GM12878 (cell line): ENCODE data around the gene SWI5. TPM values are rescaled to one million over a fixed set of nuclear protein-coding genes. Genes with fewer than 3 reads are reported as not detected.

Source experiments
- ATAC-seq: fragments of 200-7000 bp; cut with Tn5 transposase; 3 replicates; pipeline ENCODE4 v1.9.1; 2020; ENCODE audit warnings: mild to moderate bottlenecking, moderate library complexity
- BruUV-seq: library from RNA; stranded (reverse); fragments of 400-500 nt; replicated peaks from 2 replicates; lab custom pipeline; 2021; lab: Mats Ljungman, UMichigan
- CTCF ChIA-PET: fragments of 300-600 bp; sonication (Branson Sonifier 250); formaldehyde crosslinking; extraction: SDS; loops from one replicate; lab custom pipeline; 2021; ENCODE audit warnings: inconsistent platforms; lab: Yijun Ruan, JAX
- POLR2A ChIA-PET: fragments of 350-600 bp; formaldehyde crosslinking; extraction: SDS; loops from one replicate; lab custom pipeline; 2021; ENCODE audit warnings: inconsistent platforms; lab: Charles Lee
- RAD21 ChIA-PET: fragments of 300-600 bp; sonication (Branson Sonifier 250); formaldehyde crosslinking; loops from one replicate; lab custom pipeline; 2023; ENCODE audit warnings: antibody characterized with exemption; ENCODE audit not compliant: unreplicated experiment; lab: Charles Lee
- SMC1A ChIA-PET: fragments of 300-600 bp; sonication (Branson Sonifier 250); formaldehyde crosslinking; loops from one replicate; lab custom pipeline; 2023; ENCODE audit not compliant: unreplicated experiment, uncharacterized antibody; lab: Charles Lee
- DNase-seq: peaks from one replicate; pipeline ENCODE4 v3.0.0-alpha.2; 2011; ENCODE audit warnings: low read depth, low spot score
- FAIRE-seq: peaks from 3 replicates; lab custom pipeline; 2011; peaks lifted over from hg19 to GRCh38; lab: Jason Lieb, UNC
- H2AFZ ChIP-seq: 2 replicates; pipeline ENCODE4 v1.6.0; 2011; ENCODE audit warnings: low read depth, low read length, control low read depth; ENCODE audit not compliant: control insufficient read depth
- H3K27ac ChIP-seq: 2 replicates; pipeline ENCODE4 v1.5.1; 2011; ENCODE audit warnings: control low read depth; ENCODE audit not compliant: control insufficient read depth, insufficient read depth
- H3K27me3 ChIP-seq, 2 experiments: replicated peaks in 1 of 2; 2 replicates each; pipeline versions ENCODE4 v1.6.0 to v1.6.1; 2011; ENCODE audit warnings: low read length in 1 of 2; ENCODE audit not compliant: control insufficient read depth in 2 of 2, insufficient read depth in 2 of 2
- H3K36me3 ChIP-seq, 2 experiments: 2 replicates each; pipeline ENCODE4 v1.5.1; 2011; ENCODE audit warnings: low read length in 1 of 2; ENCODE audit not compliant: control insufficient read depth in 2 of 2, insufficient read depth in 2 of 2
- H3K4me1 ChIP-seq: 2 replicates; pipeline ENCODE4 v1.6.1; 2011; ENCODE audit warnings: mild to moderate bottlenecking, low read length, moderate library complexity, mixed read lengths; ENCODE audit not compliant: control insufficient read depth, insufficient read depth
- H3K4me2 ChIP-seq: 2 replicates; pipeline ENCODE4 v1.6.0; 2011; ENCODE audit warnings: control low read depth; ENCODE audit not compliant: control insufficient read depth, insufficient read depth
- H3K4me3 ChIP-seq: fragments of 200-600 bp; sonication (generic); 2 replicates; pipeline ENCODE4 v1.5.1; 2016
- H3K79me2 ChIP-seq: 2 replicates; pipeline ENCODE4 v1.6.0; 2011; ENCODE audit warnings: low read length; ENCODE audit not compliant: control insufficient read depth, insufficient read depth
- H3K9ac ChIP-seq: 2 replicates; pipeline ENCODE4 v1.8.0; 2011; ENCODE audit warnings: low read length, control low read depth, mixed read lengths; ENCODE audit not compliant: control insufficient read depth, insufficient read depth
- H3K9me3 ChIP-seq: replicated peaks from 3 replicates; pipeline ENCODE4 v1.5.1; 2011; ENCODE audit warnings: mild to moderate bottlenecking, low read length; ENCODE audit not compliant: control insufficient read depth, insufficient read depth
- H4K20me1 ChIP-seq: 2 replicates; pipeline ENCODE4 v1.6.0; 2011; ENCODE audit not compliant: control insufficient read depth, insufficient read depth
- BACH1 ChIP-seq: fragments of 450-650 bp; IDR thresholded peaks from 2 replicates; pipeline ENCODE4 v1.6.1; 2017; ENCODE audit warnings: mild to moderate bottlenecking, borderline replicate concordance
- BRCA1 ChIP-seq: IDR thresholded peaks from 2 replicates; pipeline ENCODE4 v1.6.1; 2011; ENCODE audit warnings: low read depth, low read length, improper control_type of control experiment
- CREB1 ChIP-seq: IDR thresholded peaks from 2 replicates; pipeline ENCODE4 v1.6.1; 2012; ENCODE audit warnings: low read depth, mild to moderate bottlenecking, inconsistent platforms
- GATAD2B ChIP-seq: fragments of 450-650 bp; conservative IDR thresholded peaks from 2 replicates; pipeline ENCODE4 v1.6.1; 2017; ENCODE audit warnings: low read depth, mild to moderate bottlenecking, moderate library complexity
- HDGF ChIP-seq: fragments of 450-650 bp; IDR thresholded peaks from 2 replicates; pipeline ENCODE4 v1.6.1; 2016; ENCODE audit warnings: antibody characterized with exemption
- IKZF1 ChIP-seq: fragments of 450-650 bp; conservative IDR thresholded peaks from 2 replicates; pipeline ENCODE4 v1.6.1; 2017; ENCODE audit warnings: antibody characterized with exemption, mild to moderate bottlenecking
- KAT2A ChIP-seq: conservative IDR thresholded peaks from 2 replicates; pipeline ENCODE4 v1.6.1; 2011; ENCODE audit warnings: low read depth, low read length; ENCODE audit not compliant: control insufficient read depth
- MTA2 ChIP-seq: fragments of 450-650 bp; IDR thresholded peaks from 2 replicates; pipeline ENCODE4 v1.6.1; 2016; ENCODE audit warnings: low read depth, mild to moderate bottlenecking, moderate library complexity
- SP1 ChIP-seq: IDR thresholded peaks from one replicate; pipeline ENCODE4 v1.6.1; 2011; ENCODE audit warnings: low read depth, low read length
- ZNF24 ChIP-seq: fragments of 450-650 bp; IDR thresholded peaks from 2 replicates; pipeline ENCODE4 v1.6.1; 2017; ENCODE audit warnings: antibody characterized with exemption, mild to moderate bottlenecking
- WGBS: methylation state at CpG from one replicate; pipeline ENCODE4 v1.1.6; 2016; ENCODE audit warnings: low lambda C conversion rate; ENCODE audit not compliant: insufficient replicate concordance, insufficient coverage; ENCODE audit errors: missing lambda C conversion rate; 5-methylcytosine and 5-hydroxymethylcytosine counted together
- in situ Hi-C: fragments of 300-500 bp; cut with MboI; formaldehyde crosslinking; loops from 9 replicates; pipeline ENCODE4 v1.14.3; 2018; ENCODE audit warnings: mixed read lengths
- intact Hi-C: fragments of 100-400 bp; cut with micrococcal nuclease; formaldehyde crosslinking; loops from one replicate; pipeline ENCODE4 v1.14.2; 2022; ENCODE audit not compliant: unreplicated experiment
- polyA plus RNA-seq, 11 experiments: library from polyadenylated mRNA; depleted of rRNA in 4 of 11; unstranded in 6 of 11; stranded (reverse) in 5 of 11; fragments of >200 nt; fragmentation: Nextera tagmentation in 4 of 11; fragmentation: Illumina TruSeq in 1 of 11; extraction: Ambion mirVana in 4 of 11; extraction: Trizol in 1 of 11; gene quantifications; 1 replicate in 1 of 11; 2 replicates in 10 of 11; pipeline versions ENCODE4 v1.2.1 to v1.2.3, GENCODE V29; 2011 to 2016; ENCODE audit warnings: inconsistent platforms in 2 of 11, missing spikeins in 2 of 11, low read depth in 1 of 11
- total RNA-seq, 4 experiments: library from RNA; depleted of rRNA in 3 of 4; stranded (reverse); fragments of >200 nt in 3 of 4; fragmentation: Illumina TruSeq in 1 of 4; extraction: Trizol in 1 of 4; gene quantifications; 2 replicates each; pipeline versions ENCODE4 v1.2.1 to v1.2.3, GENCODE V29; 2013 to 2021
- TF ChIP-seq, protein P1 (sequence below): fragments of 450-650 bp; IDR thresholded peaks from 2 replicates; pipeline ENCODE4 v1.6.1; 2017; ENCODE audit warnings: mild to moderate bottlenecking
- TF ChIP-seq, protein P2 (sequence below): fragments of 450-650 bp; IDR thresholded peaks from 2 replicates; pipeline ENCODE4 v1.6.1; 2018; ENCODE audit warnings: borderline replicate concordance, mild to moderate bottlenecking; ENCODE audit not compliant: partially characterized antibody
- TF ChIP-seq, protein P3 (sequence below): fragments of 450-650 bp; IDR thresholded peaks from 2 replicates; pipeline ENCODE4 v1.6.1; 2017; ENCODE audit warnings: borderline replicate concordance

Gene SWI5
- total and polyA plus RNA-seq, 10 of the 15 experiments (the other 5 are each of a cell fraction or from before 2014, with no cell fraction given): 13.3 to 36.2 (median 18.1) TPM

DNA sequence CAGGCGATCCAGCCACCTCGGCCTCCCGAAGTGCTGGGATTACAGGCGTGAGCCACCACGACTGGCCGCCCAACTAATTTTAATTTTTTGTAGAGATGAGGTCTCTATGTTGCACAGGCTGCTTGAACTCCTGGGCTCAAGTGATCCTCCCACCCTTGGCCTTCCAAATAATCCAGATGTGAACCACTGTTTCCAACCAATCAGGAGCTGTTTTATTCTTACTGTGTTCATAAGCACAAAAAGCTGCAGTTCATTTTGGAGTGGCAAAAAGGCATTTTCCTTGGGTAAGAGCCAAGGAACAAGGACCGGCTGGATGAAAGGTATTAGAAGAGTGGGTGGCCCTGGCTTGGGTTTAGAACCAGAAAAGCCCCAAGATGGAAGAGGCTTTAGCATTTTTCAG lies 59.1 kb downstream of the SWI5 start:
- no peaks in the 10 kb centered on the region for H3K79me2 ChIP-seq
- TF ChIP-seq HDGF (no peak), KAT2A (no peak), BACH1 (no peak)
- TF ChIP-seq, all 136 proteins: peak for 0
- Histone ChIP-seq H3K4me2 (no peak overlapping the region), H3K27me3 (no peaks in the 10 kb centered on the region), H3K4me1 (no peaks in the 10 kb centered on the region), H4K20me1 (no peaks in the 10 kb centered on the region), H3K36me3 (no peaks in the 10 kb centered on the region; a peak in 1 of 4 replicates), H2AFZ (no peak overlapping the region), H3K9ac (no peak overlapping the region), H3K4me3 (no peak overlapping the region), H3K9me3 (no peaks in the 10 kb centered on the region), H3K27ac (no peak overlapping the region)
- ChIA-PET RAD21 (no interaction called here), SMC1A (interaction anchor here (0.9 to 1.3 kb wide), 2 partner anchors 12 to 218 kb away, joined by 3 to 4 read pairs; no protein-coding TSS in a partner anchor), CTCF (interaction anchor here (1.7 kb wide), 1 partner anchor 27 kb away, joined by 7 read pairs; no protein-coding TSS in a partner anchor), POLR2A (no interaction called here)
- 99% methylated on average over 7 of the region's 7 CpGs for WGBS
- no peak for FAIRE-seq
- no peak for DNase-seq
- intact Hi-C loops: no loop called here
- ATAC-seq: no peak
- in situ Hi-C loops: no loop called here
- no TSS peak for BruUV-seq

DNA sequence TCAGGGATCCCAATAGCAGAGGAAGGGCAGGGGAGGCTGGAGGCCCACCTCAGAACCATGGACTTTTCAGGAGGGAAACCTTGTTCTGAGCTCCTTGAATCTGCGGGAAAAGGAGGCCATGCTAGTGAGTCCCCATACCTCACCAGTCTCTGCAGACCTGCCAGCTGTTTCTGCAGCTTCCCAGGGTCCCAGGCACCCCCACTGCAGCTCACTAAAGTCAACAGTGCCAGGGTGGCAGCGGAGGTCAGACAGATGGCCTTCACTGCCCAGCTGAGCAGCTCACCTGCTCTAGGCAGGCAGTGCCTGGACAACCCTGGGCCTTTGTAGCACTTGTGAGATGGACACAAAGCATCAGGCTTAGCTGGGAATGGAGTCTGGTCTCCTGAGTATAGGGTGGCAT lies 59.8 kb downstream of the SWI5 start:
- Histone ChIP-seq H3K9me3 (no peaks in the 10 kb centered on the region), H3K9ac (no peak overlapping the region), H2AFZ (no peak overlapping the region), H3K4me2 (no peak overlapping the region), H3K27me3 (no peaks in the 10 kb centered on the region), H3K79me2 (no peaks in the 10 kb centered on the region), H4K20me1 (no peaks in the 10 kb centered on the region), H3K36me3 (no peaks in the 10 kb centered on the region; a peak in 1 of 4 replicates), H3K4me1 (no peaks in the 10 kb centered on the region), H3K4me3 (no peak overlapping the region), H3K27ac (no peak overlapping the region)
- DNase-seq (no peak), ATAC-seq (no peak), FAIRE-seq (no peak)
- ChIA-PET CTCF (interaction anchor here (1.2 to 1.7 kb wide), 3 partner anchors 9 to 81 kb away, joined by 3 to 7 read pairs (median 3); no protein-coding TSS in a partner anchor), POLR2A (no interaction called here), RAD21 (no interaction called here), SMC1A (interaction anchor here (0.9 to 1.3 kb wide), 2 partner anchors 11 to 218 kb away, joined by 3 to 4 read pairs; no protein-coding TSS in a partner anchor)
- intact Hi-C loops (no loop called here), in situ Hi-C loops (no loop called here)
- WGBS: 97% methylated on average over 2 of the region's 2 CpGs
- no TSS peak for BruUV-seq
- TF ChIP-seq GATAD2B (no peak), SP1 (no peak), MTA2 (no peak), ZNF24 (no peak), CREB1 (no peak), IKZF1 (no peak), BRCA1 (no peak)
- TF ChIP-seq, protein P1, sequence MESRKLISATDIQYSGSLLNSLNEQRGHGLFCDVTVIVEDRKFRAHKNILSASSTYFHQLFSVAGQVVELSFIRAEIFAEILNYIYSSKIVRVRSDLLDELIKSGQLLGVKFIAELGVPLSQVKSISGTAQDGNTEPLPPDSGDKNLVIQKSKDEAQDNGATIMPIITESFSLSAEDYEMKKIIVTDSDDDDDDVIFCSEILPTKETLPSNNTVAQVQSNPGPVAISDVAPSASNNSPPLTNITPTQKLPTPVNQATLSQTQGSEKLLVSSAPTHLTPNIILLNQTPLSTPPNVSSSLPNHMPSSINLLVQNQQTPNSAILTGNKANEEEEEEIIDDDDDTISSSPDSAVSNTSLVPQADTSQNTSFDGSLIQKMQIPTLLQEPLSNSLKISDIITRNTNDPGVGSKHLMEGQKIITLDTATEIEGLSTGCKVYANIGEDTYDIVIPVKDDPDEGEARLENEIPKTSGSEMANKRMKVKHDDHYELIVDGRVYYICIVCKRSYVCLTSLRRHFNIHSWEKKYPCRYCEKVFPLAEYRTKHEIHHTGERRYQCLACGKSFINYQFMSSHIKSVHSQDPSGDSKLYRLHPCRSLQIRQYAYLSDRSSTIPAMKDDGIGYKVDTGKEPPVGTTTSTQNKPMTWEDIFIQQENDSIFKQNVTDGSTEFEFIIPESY: no peak
- TF ChIP-seq, protein P2, sequence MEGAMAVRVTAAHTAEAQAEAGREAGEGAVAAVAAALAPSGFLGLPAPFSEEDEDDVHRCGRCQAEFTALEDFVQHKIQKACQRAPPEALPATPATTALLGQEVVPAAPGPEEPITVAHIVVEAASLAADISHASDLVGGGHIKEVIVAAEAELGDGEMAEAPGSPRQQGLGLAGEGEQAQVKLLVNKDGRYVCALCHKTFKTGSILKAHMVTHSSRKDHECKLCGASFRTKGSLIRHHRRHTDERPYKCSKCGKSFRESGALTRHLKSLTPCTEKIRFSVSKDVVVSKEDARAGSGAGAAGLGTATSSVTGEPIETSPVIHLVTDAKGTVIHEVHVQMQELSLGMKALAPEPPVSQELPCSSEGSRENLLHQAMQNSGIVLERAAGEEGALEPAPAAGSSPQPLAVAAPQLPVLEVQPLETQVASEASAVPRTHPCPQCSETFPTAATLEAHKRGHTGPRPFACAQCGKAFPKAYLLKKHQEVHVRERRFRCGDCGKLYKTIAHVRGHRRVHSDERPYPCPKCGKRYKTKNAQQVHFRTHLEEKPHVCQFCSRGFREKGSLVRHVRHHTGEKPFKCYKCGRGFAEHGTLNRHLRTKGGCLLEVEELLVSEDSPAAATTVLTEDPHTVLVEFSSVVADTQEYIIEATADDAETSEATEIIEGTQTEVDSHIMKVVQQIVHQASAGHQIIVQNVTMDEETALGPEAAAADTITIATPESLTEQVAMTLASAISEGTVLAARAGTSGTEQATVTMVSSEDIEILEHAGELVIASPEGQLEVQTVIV: no peak
- TF ChIP-seq, protein P3, sequence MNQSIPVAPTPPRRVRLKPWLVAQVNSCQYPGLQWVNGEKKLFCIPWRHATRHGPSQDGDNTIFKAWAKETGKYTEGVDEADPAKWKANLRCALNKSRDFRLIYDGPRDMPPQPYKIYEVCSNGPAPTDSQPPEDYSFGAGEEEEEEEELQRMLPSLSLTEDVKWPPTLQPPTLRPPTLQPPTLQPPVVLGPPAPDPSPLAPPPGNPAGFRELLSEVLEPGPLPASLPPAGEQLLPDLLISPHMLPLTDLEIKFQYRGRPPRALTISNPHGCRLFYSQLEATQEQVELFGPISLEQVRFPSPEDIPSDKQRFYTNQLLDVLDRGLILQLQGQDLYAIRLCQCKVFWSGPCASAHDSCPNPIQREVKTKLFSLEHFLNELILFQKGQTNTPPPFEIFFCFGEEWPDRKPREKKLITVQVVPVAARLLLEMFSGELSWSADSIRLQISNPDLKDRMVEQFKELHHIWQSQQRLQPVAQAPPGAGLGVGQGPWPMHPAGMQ: no peak
